GM18499 (cell line): Measurements from ENCODE around the gene PPP1R26.
"Not testable (repeated sequence)": the region's sequence is repeated elsewhere in the genome, so short reads cannot be mapped to it uniquely, and the experiment has no call there.

Source experiments
- ATAC-seq: cut with Tn5 transposase; IDR thresholded peaks from one replicate; pipeline ENCODE4 v1.9.1; 2021; ENCODE audit warnings: moderate number of reproducible peaks; ENCODE audit not compliant: insufficient read depth, unreplicated experiment

PPP1R26 gene

DNA sequence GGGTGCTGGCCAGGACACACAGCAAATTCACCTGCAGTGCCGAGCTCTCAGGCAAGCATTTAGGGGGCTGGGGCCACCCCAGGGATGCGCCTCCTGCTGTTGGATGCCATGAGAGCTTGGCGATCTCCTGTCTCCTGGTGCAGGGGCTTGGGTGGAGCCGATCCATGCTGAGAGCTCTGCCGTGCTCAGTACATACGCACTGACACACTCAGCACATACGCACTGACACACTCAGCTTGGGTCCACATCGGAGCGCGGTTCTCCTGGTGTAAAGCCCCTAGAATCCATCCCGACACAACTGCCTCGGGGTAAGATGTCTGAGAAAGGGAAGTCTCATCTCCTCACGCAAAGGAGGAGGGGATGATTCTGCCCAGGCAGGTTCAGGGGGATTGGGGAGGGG, 56.0 kb downstream of the PPP1R26 start:
- ATAC-seq, result not testable (repeated sequence)

DNA sequence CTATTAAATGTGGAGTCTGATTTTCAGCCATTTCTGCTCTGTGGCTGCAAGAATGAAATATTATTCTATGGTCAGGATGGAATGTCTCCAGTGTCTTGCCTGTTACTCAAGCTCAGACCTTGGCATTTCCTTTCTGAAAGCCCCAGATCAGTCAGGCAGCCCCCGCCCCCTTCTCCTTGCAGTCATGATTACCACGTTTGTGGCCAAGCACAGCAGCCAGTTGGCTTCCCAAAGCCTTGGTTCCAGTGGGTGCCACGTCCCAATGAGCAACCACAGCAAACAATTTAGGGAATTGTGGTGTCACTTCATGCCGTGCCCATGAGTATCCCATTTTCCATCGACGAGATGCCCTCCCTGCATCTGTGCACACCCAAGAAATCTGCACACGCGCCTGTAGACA, 56.6 kb downstream of the PPP1R26 start:
- no peak for ATAC-seq
